ENCODE measurements around the gene RPTOR. TPM values are rescaled to one million over a fixed set of nuclear protein-coding genes. Genes with fewer than 3 reads are reported as not detected.

RPTOR gene
- polyA plus RNA-seq, 1 of the 3 experiments (the other 2 are of a cell fraction) = 14.9 TPM

- no peak for DNase-seq
- Histone ChIP-seq H3K9me3 (no peaks in the 10 kb centered on the region), H3K36me3 (replicated peaks in 1 of 2; ENCODE audit: control insufficient read depth in 1 of 2, insufficient read depth in 2 of 2, low read length in 1 of 2) (peaks cover 0 to 11% of the 10 kb centered on the region in 2 experiments), H2AFZ (ENCODE audit: low read depth) (no peak overlapping the region), H3K4me3 (ENCODE audit: low read depth in 2 of 2, low read length in 1 of 2) (no peak overlapping the region), H4K20me1 (ENCODE audit: insufficient read depth) (no peaks in the 10 kb centered on the region), H3F3A (replicated peaks; ENCODE audit: insufficient read depth) (no peaks in the 10 kb centered on the region), H3K27me3 (ENCODE audit: insufficient read depth) (no peaks in the 10 kb centered on the region), H3K4me1 (ENCODE audit: control insufficient read depth in 1 of 2, insufficient read depth in 2 of 2, low read depth in 1 of 2, low read length in 1 of 2) (peaks cover 12 to 40% of the 10 kb centered on the region in 2 experiments), H3K27ac (ENCODE audit: low read depth in 2 of 2, low read length in 1 of 2) (no peak overlapping the region), H3K9ac (no peak overlapping the region), H3K9me2 (no peaks in the 10 kb centered on the region), H3K4me2 (no peak overlapping the region), H3K79me2 (ENCODE audit: insufficient read depth) (no peaks in the 10 kb centered on the region)
- TF ChIP-seq YY1 (IDR thresholded peaks at IDR 0.05; ENCODE audit: low read depth) (no peak), RCOR1 (IDR thresholded peaks at IDR 0.05; ENCODE audit: low read length) (no peak), PBX3 (IDR thresholded peaks at IDR 0.05) (no peak), EP300 (IDR thresholded peaks at IDR 0.05; ENCODE audit: borderline replicate concordance in 1 of 2, low read depth in 1 of 2, low read length in 1 of 2) (no peak), USF2 (IDR thresholded peaks at IDR 0.05; ENCODE audit: borderline replicate concordance, low read depth, low read length) (no peak), NFIC (IDR thresholded peaks at IDR 0.05; ENCODE audit: borderline replicate concordance) (no peak), ZBTB33 (IDR thresholded peaks at IDR 0.05; ENCODE audit: borderline replicate concordance, low read depth) (no peak), RXRA (IDR thresholded peaks at IDR 0.05; ENCODE audit: borderline replicate concordance, low read depth) (no peak), FOXM1 (IDR thresholded peaks at IDR 0.05; ENCODE audit: low read depth) (no peak), CTCF (IDR thresholded peaks at IDR 0.05) (no peak), USF1 (IDR thresholded peaks at IDR 0.05; ENCODE audit: borderline replicate concordance, low read depth) (no peak), POLR2AphosphoS5 (IDR thresholded peaks at IDR 0.05; ENCODE audit: low read depth, low read length) (no peak), IRF3 (IDR thresholded peaks at IDR 0.05; ENCODE audit: low read depth, low read length) (no peak), JUND (IDR thresholded peaks at IDR 0.05) (no peak), TAF1 (IDR thresholded peaks at IDR 0.05; ENCODE audit: borderline replicate concordance, low read depth, low read length) (no peak), FOSL2 (IDR thresholded peaks at IDR 0.05; ENCODE audit: borderline replicate concordance, low read depth) (no peak)
- ChIA-PET POLR2A (interaction anchor here (0.6 to 0.8 kb wide), 2 partner anchors 14 to 188 kb away, joined by 3 read pairs; no protein-coding TSS in a partner anchor), CTCF (interaction anchor here (0.9 to 1.9 kb wide), 4 partner anchors 8 to 28 kb away, joined by 3 to 7 read pairs (median 3); no protein-coding TSS in a partner anchor)
- 92% methylated on average over 14 of the region's 14 CpGs for WGBS (ENCODE audit: low lambda C conversion rate)
These were observed 237.2 kb downstream of the RPTOR start for GRCh38 chr17:80781807-80782277.
